Measurements from ENCODE around the gene SLC13A2.
"Not testable (repeated sequence)": the region's sequence is repeated elsewhere in the genome, so short reads cannot be mapped to it uniquely, and the experiment has no call there.

DNA sequence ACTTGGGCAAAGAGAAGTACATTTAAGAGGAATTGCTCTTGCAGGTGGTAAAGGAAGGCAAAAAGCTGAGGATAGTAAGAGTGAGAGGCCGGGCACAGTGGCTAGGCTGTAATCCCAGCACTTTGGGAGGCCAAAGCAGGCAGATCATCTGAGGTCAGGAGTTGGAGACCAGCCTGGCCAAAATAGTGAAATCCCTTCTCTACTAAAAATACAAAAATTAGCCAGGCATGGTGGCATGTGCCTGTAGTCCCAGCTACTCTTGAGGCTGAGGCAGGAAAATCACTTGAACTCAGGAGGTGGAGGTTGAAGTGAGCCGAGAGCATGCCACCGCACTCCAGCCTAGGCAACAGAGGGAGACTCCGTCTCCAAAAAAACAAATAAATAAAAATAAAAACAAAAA, 48.8 kb downstream of the SLC13A2 start:
- not testable (repeated sequence) for TF ChIP-seq EZH2 (IDR thresholded peaks at IDR 0.05; ENCODE audit: borderline replicate concordance, low read depth, low read length, poor library complexity, severe bottlenecking)
- TF ChIP-seq, protein P1, sequence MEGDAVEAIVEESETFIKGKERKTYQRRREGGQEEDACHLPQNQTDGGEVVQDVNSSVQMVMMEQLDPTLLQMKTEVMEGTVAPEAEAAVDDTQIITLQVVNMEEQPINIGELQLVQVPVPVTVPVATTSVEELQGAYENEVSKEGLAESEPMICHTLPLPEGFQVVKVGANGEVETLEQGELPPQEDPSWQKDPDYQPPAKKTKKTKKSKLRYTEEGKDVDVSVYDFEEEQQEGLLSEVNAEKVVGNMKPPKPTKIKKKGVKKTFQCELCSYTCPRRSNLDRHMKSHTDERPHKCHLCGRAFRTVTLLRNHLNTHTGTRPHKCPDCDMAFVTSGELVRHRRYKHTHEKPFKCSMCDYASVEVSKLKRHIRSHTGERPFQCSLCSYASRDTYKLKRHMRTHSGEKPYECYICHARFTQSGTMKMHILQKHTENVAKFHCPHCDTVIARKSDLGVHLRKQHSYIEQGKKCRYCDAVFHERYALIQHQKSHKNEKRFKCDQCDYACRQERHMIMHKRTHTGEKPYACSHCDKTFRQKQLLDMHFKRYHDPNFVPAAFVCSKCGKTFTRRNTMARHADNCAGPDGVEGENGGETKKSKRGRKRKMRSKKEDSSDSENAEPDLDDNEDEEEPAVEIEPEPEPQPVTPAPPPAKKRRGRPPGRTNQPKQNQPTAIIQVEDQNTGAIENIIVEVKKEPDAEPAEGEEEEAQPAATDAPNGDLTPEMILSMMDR (conservative IDR thresholded peaks at IDR 0.05; ENCODE audit: low read depth, low read length), result not testable (repeated sequence)

Data from A673 (cell line).